ENCODE results near the gene JAKMIP2.

The JAKMIP2 gene

DNA sequence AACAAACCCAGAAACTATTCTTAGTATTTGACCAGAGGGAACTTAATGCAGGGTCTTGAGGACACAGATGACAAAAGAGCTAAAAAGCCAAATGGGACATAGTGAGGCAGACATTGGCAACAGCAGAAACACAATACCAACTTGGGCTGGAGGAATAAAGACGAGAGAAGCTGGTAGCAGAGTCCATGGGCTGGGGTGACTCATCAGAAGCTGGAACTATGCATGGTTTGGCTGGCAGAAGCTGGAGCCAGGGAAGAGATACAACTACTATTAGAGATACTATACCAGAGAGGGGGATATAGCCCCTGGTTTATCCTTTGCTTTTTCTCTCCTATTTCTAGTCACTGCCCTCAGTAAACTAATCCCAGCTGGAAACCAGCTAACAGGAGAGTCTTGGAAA lies 243.5 kb downstream of the JAKMIP2 start:
- no peaks in the 10 kb centered on the region for H3K36me3 ChIP-seq (ENCODE audit: insufficient read depth, low read length)
- no peak overlapping the region for H3K4me3 ChIP-seq (ENCODE audit: low read length)
- no peak overlapping the region for H3K9ac ChIP-seq (ENCODE audit: low read depth, low read length)
- H3K9me3 ChIP-seq (replicated peaks; ENCODE audit: low read length) = no peaks in the 10 kb centered on the region
- H3K4me2 ChIP-seq (ENCODE audit: low read length) = no peak overlapping the region
- peaks cover 30% of the 10 kb centered on the region for H3K4me1 ChIP-seq (ENCODE audit: control insufficient read depth, insufficient read depth, low read length)
- no peaks in the 10 kb centered on the region for H3K27me3 ChIP-seq (ENCODE audit: control insufficient read depth, insufficient read depth, low read length)

DNA sequence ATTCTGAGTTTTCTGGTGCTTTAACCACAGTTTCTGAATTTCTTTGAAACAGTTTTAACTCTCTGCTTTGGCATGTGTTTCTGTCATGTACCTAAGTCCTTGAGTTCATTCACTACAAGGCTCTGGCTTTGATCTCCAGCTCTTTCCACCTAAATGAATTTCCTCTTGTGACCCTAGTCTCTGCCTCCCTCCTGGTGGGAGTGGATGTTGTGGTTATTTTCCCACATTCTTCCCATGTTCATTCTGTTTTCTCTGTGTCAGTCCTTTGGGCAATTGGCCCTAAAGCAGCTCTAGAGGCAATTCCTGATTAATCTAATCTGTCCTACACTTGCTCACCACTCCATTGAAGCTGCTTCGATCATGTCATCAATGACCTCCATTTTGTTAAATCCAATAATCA lies 244.3 kb downstream of the JAKMIP2 start:
- H3K4me2 ChIP-seq (ENCODE audit: low read length) = no peak overlapping the region
- H3K9ac ChIP-seq (ENCODE audit: low read depth, low read length) = no peak overlapping the region
- H3K4me3 ChIP-seq (ENCODE audit: low read length) = no peak overlapping the region
- peaks cover 30% of the 10 kb centered on the region for H3K4me1 ChIP-seq (ENCODE audit: control insufficient read depth, insufficient read depth, low read length)
- H3K27me3 ChIP-seq (ENCODE audit: control insufficient read depth, insufficient read depth, low read length) = no peaks in the 10 kb centered on the region
- H3K36me3 ChIP-seq (ENCODE audit: insufficient read depth, low read length) = no peaks in the 10 kb centered on the region
- H3K9me3 ChIP-seq (replicated peaks; ENCODE audit: low read length) = no peaks in the 10 kb centered on the region

Data from skeletal muscle satellite cell (primary cell).